Activated CD8-positive, alpha-beta memory T cell treated with anti-CD3 and anti-CD28 coated beads, Interleukin-2, amount 50 U/mL, for 24 hours (primary cell): ENCODE measurements around the gene DAB1.

ENCODE experiments used
- DNase-seq: peaks from one replicate; pipeline ENCODE4 v3.0.0-alpha.2; 2020; ENCODE audit errors: extremely low read depth

The DAB1 gene

DNA sequence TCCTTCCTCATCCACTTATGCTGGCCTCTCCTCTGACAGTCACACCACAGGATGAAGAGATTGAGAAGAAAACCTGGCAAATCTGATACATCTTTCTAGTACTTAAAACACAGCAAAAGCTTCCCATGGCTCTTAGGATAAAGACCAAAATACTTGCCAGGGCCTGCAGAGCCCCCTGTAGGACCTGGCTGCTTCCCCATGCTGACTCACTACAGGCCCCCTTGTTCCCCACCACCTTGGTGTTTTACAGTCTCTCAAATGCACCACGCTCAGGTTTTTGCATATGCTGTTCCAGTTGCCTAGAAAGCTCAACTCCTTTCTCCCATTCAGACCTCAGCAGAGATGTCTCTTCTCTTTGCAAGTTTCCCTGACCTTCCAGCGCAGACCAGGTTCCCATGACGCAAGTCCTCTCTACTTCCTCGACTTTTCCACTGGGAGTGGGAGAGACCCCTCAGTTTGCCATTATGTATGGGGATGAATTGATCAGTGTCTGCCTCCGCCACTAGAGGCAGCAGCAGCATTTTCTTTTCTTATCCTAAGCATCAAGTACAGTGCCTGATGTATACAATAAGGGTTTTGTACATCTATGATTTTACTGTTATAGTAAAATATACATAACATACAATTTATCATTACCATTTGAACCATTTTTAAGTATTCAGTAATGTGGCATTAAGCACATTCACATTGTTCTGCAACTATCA lies 344.3 kb downstream of the DAB1 start:
- DNase-seq: no peak

DNA sequence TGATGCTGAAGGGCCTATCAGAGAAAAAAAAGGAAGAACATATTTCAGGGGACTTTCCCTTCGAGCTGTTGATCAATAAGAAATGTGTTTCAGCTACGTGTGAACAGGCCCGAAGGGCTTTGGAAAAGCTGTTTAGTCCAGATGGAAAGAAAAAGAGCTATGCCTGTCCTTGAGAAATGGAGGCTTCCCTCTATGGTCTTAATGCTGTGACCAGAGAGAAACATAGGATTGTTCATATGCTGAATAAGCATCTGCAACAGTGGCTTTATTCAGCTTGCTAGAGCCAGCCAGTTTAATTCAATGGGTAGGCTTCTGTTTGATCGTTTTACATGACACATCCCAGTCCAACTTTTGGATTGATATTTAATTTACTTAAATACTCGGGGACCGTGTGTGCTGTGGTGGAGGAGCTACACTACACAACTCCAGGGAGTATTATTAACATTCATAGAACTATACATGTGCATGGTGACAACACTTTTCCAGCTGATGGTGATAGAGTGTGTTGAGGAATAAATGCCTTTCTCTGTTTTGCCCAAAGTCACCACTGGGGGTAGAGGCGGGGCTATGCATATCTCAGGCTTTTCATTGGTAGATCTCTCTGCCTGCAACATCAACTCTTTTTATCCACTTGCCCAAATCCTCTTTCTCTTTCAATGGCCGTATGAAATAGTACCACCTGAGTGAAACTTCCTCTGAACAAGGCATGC lies 351.3 kb downstream of the DAB1 start:
- no peak for DNase-seq

DNA sequence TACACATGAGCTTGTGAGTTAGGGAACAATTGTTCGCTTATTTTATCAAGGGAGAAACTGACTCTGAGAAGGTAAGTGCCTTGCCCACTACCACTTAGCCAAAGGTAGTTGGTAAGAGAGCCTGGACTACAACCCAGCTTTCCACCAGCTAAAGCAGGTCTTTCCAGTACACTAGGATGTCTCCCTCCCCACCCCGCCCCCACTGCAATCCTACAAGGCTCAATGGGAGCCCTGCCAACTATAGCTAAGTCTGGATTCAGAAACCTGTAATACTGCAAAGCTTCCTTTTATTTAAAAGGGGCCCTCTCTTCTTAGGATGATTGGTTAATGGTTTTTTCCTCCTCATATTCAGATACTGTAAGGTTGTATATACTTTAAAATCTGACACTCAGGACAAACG lies 356.0 kb downstream of the DAB1 start:
- DNase-seq: no peak

DNA sequence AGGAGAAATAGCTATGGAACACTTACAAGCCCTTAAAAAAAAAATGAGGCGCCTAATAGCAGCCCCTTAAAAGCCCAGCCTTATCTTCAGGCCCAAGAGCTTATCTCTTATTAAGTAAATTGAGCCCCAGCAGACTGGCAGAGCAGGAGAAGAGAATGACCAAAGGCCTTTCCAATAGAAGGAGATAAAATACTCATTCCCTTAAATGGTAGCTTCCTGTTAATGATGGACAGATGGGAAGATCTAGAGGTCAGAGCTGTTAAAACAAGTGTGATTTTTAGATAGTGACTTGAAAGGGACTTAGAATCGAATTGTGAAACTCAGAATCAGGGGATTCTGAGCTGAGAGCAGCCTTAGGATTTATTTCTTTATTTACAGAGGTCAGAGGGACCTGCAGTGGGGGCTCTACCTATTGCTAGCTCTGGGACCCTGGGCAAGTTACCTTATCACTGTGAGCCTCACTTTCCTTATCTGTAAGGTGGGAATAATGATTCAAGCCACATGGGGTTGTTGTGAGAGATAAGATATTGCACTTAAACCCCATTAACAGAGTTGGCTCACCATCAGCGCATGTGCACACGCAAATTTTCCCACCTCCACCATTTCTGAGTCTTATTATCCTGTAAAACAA lies 356.8 kb downstream of the DAB1 start:
- DNase-seq: no peak

DNA sequence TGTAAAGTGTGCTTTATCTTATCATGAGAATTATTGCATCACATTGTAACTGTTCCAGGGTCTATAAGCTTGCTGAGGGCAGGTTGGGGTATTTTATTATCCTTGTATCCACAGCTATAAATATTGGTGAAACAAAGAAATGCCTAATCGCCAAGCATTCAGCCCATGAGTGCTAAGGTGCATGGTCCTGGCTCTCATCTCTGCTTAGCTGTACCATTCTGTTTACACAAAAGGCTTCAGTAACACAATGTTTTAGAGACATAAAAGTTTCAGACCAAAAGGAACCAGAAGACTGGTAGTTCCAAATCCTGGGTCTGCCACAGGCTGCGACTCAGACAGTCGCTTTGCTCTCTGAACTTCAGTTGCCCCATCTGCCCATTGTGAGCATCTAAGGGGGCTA lies 358.4 kb downstream of the DAB1 start:
- no peak for DNase-seq

DNA sequence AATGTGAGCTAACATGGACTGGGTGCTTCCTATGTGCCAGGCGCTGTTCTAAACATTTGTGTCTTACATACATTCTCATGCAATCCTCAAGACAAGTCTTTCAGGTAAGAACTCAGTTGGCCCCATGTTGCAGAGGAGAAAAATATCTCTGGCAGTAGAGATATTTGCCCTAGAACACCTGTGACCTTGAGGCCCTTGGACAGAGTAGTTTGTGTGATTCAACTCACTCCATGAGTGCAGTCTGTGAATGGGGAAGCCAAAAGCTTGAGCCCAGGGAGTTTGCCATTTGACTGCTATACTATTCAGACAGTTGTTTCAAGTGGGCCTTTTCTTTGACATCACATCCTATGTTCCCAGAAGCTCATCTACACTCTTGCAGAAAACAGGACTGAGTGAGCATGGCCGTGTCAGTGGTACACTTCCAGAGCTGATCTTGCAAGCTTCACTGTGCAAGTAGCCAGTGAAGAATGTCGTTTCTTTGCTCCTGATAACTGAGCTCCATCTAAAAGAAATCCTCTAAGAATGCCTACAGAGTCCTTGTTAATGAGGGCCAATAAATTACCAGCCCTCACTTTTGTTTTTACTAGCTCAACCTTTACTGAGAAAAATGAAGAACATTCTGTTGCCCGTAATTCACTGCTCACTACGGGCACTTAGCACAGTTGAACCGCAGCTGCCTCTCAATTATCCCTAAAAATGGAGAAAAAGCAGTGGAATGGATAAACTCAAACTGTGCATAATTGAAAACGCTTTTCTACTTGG lies 359.3 kb downstream of the DAB1 start:
- DNase-seq: no peak

DNA sequence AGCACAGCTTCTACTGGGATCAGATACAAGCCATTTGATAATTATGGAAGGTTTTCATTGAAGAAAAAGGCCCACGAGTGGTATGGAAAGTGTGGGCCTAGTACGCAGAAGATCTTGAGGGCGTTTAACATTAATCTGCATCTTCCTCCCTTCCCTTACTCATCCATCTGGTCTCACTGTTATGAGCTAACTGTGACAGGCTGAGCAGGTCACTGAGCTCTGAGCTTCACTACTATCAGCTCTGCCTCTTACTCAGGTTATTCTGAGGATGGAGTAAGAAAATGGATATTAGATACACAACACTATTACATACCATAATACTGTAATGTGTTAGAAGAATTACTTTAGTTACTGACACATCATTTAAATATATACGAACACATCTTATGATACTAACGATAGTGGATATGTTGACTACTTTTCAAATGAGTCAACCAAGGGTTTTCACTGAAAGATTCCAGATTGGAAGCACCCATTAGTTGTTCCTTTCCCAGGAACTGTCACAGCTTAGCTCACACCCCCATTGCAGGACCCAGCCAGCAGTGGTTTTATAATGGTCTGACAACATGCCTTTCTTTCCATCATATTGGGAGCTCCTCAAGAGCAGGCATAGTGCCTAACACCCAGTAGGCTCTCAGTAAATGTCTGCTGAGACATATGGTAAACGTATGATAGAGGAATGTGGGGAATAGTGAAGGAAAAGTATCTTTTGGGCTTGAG lies 360.3 kb downstream of the DAB1 start:
- DNase-seq: no peak

DNA sequence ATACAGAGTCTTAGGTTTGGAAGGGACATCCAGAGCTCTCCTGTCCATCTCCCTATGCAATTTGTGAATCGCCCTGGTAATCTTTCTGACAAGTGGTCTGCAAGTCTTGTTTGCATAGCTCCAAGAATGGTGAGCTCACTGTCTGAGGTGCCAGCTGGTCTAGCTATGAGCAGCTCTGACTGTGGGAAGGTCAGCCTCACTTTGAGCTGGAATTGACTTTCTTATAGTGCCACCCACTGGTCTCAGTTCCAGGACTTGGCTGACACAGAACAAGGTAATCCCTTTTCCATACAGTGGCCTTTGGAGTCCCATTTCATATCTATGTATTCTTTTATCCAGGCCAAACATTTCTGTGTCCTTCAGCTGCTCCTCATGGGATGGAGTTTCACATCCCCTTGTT lies 362.5 kb downstream of the DAB1 start:
- DNase-seq: no peak

DNA sequence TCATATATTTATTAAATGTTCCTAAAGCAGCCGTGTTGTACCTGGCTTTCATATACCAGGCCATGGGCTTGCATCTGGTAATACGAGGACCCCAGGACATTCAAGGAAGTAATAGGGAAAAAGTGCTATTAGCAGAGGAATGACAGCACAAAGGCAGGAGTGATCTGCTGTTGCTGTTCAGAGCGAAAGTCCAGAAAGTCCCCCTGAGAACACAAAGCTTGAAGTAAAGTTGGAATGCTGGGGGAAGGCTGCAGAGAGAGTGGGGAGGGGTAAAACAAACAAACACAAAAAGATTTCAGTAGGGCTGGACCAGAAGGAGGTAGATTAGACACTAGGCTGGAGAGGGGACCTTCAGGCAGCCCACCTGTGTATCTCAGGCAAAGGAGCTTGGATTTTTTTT lies 363.4 kb downstream of the DAB1 start:
- no peak for DNase-seq

DNA sequence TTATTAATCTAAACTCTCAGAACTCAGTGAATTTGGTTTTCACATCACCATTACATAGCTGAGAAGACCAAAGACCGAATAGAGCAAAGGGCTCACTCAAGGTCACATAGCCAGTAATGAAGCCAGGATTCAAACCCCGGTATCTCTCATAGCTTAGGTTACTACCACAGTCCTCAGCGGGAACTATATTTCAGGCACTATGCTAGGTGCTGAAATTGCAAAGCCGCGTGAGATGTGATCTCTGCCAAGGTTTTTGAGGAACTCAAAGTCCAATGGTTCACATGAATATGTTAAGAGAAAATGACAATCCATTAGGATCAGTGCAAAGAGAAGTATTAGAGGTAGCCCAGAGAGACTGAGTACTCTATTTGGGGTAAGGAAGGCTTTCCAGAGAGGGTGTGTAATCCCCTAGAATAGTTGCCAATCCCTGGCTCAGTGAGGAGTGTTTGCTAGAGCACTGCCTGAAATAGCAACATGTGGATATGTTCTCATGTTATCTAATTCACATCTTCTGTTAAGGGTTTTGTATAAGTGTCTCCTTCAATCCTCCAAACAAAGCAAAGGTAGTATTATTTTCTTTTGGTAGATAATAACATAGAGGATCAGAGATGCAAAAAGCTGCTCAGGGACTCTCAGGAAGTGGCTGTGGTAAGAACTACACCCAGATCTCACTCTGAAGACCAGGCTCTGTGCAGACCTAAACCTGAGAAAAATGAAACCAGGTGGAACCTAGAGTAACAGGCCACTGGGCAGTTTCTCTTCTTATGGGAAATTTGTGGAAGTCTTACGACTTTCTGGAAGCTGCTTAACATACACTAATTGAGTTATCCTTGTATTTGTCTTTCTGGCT lies 365.0 kb downstream of the DAB1 start:
- no peak for DNase-seq

DNA sequence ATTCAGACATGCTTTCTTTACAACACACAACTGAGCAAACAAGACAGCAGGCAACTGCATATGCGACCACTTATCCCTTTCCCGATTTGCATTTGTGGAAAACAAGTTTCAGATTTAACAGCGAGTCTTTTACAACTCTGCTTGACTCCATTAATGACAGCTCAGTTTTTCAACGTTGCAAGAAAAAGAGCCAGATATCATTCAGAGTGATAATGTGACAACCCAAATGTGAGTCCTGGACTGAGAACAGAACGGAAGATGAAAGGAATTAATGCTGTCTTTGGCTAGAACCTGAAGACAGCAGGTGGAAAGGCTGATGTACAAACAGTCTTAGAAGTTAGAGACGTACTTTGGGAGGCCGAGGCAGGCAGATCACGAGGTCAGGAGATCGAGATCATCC lies 375.0 kb downstream of the DAB1 start:
- no peak for DNase-seq

DNA sequence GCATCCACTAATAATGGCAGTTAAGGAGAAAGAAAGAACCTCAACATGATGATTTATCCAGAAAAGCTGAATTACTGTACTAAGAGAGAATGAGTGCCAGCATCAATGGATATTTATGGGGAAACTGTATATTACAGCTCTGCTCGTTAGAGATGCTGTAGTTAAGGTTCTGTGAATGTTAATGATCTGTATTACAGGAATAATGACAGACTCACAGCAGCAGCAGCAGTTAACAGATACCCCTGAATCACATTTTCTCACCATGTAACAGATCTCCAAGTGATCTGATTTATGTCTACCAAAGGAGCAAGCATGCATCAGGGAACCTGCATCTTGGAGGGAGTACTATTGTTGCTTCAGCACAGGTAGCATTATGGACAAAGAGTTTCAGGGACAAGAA lies 377.4 kb downstream of the DAB1 start:
- no peak for DNase-seq

DNA sequence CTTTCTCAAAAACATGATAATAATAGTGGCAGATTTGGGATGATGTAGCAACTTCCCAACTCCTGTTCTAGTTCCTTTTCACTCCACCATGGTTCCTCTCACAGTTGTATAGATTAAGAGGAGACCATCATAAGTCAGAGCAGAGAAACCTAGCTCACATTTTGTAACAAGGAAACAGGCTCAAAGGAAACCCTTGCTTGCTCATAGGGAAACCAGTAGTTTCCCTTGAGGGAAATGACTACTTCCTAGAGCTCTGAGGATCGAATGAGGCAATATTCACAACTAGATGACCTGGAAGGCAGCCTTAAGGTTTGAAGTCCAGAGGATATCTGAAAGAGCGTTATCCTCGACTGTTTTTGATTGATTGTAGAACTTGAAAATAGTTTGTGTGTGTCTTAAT lies 382.0 kb downstream of the DAB1 start:
- no peak for DNase-seq

DNA sequence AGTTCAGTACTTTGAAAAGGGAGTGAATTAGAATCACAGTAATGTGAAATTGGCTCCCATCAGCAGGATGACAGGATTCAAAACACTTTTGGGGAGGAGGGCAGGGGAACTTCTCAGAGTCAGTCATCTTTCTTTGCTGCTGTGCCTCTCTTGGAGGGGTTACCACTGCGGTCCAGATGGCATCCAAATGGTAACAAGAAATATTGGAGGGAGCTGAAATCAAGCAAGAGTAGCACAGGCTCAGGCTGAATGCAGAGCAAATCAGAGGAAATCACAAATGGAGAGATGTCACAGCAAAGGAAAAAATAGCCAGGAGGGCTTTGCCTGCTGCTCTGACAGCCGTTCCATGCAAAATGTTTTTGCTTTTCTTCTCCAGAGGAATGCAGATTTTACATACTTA lies 383.0 kb downstream of the DAB1 start:
- no peak for DNase-seq

DNA sequence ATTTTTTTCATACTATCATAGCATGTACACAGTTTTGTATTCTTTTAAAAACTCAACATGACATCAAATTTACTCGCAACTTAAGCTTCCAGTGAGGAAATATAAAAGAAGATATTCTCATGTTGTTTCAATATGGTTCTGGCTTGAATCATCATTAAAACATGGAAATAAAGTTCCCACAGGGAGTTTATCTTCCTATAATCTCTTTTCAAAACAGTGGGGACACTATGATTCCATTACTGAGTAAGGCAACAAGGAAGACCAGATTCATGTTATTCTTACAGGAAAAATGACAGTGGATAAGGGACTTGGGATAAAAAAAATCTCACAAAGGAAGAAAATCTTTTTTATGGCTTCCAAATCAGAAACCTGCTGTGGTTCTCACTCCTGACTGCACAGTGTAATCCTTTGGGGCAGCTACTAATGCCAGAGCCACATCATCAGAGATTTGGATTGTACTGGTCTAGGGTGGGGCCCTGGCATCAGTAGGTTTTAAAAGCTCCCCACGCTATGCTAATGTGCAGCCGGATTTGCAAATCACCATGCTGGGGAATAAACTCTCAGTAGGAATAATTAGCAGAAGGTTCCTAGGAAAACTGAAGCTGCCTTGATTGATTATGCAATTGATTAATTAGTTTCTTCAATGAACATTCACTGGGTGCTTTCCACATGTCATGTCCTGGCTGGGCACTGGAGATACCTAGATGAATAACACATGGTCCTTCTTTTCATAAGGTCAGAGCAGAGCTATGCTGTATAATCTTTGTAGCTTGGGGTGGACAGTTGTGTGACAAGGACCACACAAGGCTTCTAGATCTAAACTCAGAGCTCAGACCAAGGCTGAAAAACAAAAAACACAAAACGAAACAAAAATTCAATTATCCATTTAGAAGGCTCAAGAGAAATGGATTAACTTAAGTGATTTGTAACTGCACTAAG lies 386.9 kb downstream of the DAB1 start:
- no peak for DNase-seq

DNA sequence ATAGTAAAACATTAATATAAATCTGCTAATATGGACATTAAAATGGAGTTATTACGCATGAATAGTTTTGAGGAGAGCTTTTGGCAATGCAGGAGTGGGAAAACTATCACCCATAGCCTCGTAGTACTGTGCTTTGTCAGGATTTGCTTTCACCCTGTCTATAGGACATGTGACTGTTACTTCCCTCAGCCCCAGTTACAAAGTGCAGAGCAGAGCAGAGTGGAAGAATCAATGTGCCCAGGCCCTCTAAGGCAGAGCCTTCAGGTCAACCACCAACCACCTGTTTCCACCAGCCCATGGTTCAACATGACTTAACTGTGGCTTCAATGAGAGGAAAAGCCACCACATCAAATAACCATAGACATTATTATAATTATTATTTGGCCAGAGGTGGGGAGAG lies 389.1 kb downstream of the DAB1 start:
- DNase-seq: no peak

DNA sequence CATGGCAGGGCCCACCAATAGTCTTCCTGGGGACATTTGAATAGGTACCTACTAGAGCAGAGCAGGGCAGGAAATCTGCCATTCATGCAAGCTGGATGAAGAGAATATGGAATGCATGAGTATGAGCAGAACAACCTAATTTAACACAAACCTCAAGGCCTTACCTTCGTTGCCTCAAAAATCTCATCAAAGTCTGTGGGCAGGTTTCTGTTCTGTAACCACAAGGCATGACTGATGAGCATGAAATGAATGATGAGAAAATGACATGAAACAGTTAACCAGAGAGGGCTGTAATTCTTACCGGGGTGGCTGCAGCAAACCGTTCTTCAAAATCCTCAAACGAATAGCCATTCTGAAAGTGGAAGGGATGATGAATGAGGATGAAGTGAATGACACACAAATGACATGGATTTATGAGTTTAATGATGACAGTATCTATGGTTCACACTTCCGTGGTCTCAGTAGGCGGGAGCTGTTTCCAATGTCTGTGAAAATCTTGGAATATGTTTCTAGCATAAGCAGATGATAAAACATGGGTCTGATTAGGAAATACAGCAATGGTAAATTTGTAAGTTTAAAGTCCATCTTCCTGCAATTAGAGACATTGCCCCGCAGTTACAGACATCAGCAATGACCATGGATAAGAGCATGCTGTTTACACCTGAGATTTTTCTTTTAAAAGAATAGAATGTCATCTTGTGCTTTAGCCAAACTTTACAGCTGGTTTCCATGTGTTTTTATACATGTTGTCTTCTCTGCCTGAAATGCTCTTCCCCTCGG lies 390.4 kb downstream of the DAB1 start:
- no peak for DNase-seq

DNA sequence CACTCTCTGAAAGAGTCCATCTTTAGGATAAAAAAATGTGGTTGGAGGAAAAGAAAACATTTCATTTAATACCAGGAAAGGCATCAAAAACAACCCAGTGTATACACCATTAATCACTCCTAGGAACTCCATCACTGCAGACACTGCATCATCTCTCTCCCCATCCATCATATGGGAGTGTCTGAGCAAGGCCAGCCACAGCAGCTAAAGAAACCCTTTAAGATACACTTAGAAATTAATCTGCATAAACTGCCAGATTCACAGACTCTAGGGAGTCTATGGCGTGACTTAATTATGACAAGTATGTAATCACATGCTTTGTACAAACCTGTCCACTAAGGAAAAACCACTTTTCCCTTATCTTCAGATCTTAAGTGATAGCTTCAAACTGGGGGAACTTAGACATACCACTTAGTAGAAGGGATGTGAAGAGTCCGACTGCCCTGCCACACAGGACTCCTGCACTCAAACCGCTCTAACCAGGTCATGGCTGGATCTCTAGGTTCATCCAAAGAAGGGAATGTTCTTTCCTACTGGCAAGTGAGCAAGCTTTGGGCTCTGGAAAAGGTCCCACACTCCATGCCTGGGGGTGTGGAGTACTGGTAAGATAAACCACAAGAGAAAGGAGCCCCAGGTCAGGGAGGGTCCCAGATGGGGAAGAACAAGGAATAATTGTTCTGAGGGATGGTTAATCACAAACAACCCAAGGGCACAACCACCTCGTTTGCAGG lies 397.1 kb downstream of the DAB1 start:
- DNase-seq: no peak
